Psoas muscle (tissue), 8 donors: ENCODE data around the gene ALDH7A1. TPM values are rescaled to one million over a fixed set of nuclear protein-coding genes. Genes with fewer than 3 reads are reported as not detected.
"Not testable (repeated sequence)": the region's sequence is repeated elsewhere in the genome, so short reads cannot be mapped to it uniquely, and the experiment has no call there.

Experiments
- ATAC-seq, 4 donors: fragments of 200-7000 bp; cut with Tn5 transposase; one replicate each; pipeline ENCODE4 v1.9.1; 2020; ENCODE audit warnings: moderate library complexity in 3 of 4, mild to moderate bottlenecking in 2 of 4
- DNase-seq, 2 donors: peaks; one replicate each; pipeline ENCODE4 v3.0.0-alpha.2; 2020
- H3K27ac ChIP-seq: fragments of 200-600 bp; one replicate; pipeline ENCODE4 v1.8.0; 2022
- H3K27me3 ChIP-seq, 3 donors: fragments of 200-600 bp in 1 of 3; one replicate each; pipeline versions ENCODE4 v1.6.1 to v1.8.0; 2013 to 2022; ENCODE audit warnings: low read length in 2 of 3, mild to moderate bottlenecking in 2 of 3, moderate library complexity in 1 of 3; ENCODE audit not compliant: insufficient read depth in 3 of 3
- H3K36me3 ChIP-seq, 2 donors: fragments of 200-600 bp in 1 of 2; one replicate each; pipeline versions ENCODE4 v1.6.1 to v1.8.0; 2013 to 2022; ENCODE audit warnings: low read depth in 1 of 2, mild to moderate bottlenecking in 1 of 2, moderate library complexity in 1 of 2; ENCODE audit not compliant: insufficient read depth in 1 of 2
- H3K4me1 ChIP-seq: fragments of 200-600 bp; one replicate; pipeline ENCODE4 v1.8.0; 2022
- H3K4me3 ChIP-seq: fragments of 200-600 bp; one replicate; pipeline ENCODE4 v1.8.0; 2022; ENCODE audit warnings: mild to moderate bottlenecking
- H3K9me3 ChIP-seq: fragments of 200-600 bp; one replicate; pipeline ENCODE4 v1.8.0; 2022
- CTCF ChIP-seq: fragments of 200-600 bp; IDR thresholded peaks from one replicate; pipeline ENCODE4 v1.8.0; 2022; ENCODE audit warnings: antibody characterized with exemption
- WGBS, 3 donors: extraction: QIAGEN DNeasy Blood & Tissue Kit; methylation state at CpG; one replicate each; pipeline versions ENCODE4 v1.1.6 to v1.1.7; 2013; 5-methylcytosine and 5-hydroxymethylcytosine counted together
- intact Hi-C, 2 donors: fragments of 100-400 bp; cut with DNase I; formaldehyde crosslinking; loops; one replicate each; pipeline versions ENCODE4 v1.11.0 to v1.14.2; 2022
- polyA plus RNA-seq, 3 donors: library from polyadenylated mRNA; stranded (reverse); fragments of 200-250 nt; gene quantifications; one replicate each; pipeline ENCODE4 v1.2.3, GENCODE V29; 2013
- total RNA-seq, 4 donors: library from RNA; stranded (reverse); fragmentation: NEBNext Ultra II Directional in 2 of 4; extraction: Animal tissue kit (Norgen Biotek cat#: 25700) in 2 of 4; gene quantifications; one replicate each; pipeline versions ENCODE4 v1.2.1 to v1.2.4, GENCODE V29; 2021 to 2023
- donor health status: healthy with polysubstance abuse.
- donor health status: DM: no; HTN: no; CAD: no; lungs with moderate emphysema.
- donor health status: Bipolar disorder and iron deficiency.
- donor health status: healthy.
- donor health status: DM: yes; HTN: yes; CAD: no.
- donor health status: DM: no; HTN: no; CAD: no.
- donor health status: DM: no; HTN: no; CAD: no.
- donor health status: DM: yes; HTN: yes; CAD: no.

ALDH7A1 gene
- total and polyA plus RNA-seq, 7 donors, result 7.4 to 26.7 (median 8.8) TPM

DNA sequence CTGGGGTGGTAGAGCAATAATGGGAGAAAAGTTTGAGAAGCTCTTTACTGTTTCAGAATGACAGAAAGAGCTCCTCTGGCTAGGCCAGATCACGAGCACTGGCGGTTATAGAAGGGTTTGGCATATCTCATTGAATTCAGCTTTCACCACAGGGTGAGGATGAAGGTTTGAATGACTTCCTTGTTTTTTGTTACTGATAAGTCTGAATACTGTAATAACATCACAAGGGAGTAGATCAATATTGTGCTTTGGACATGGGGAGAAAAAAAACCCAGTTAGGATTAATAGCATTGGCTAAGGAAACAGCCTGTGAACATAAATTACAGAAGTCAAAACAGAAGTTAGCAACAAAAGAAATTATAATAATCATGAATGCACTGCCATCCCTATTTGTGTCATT, 15.1 kb upstream of the ALDH7A1 start:
- DNase-seq (no peak), ATAC-seq (no peak)
- no peak for TF ChIP-seq CTCF
- no peak overlapping the region for H3K4me3 ChIP-seq
- intact Hi-C loops, result no loop called here
- no peaks in the 10 kb centered on the region for H3K27me3 ChIP-seq
- H3K27ac ChIP-seq, result no peak overlapping the region
- peaks cover 23% of the 10 kb centered on the region for H3K4me1 ChIP-seq
- 87 to 95% (median 92%) methylated on average over 2 of the region's 2 CpGs for whole genome bisulfite sequencing, 3 donors
- no peaks in the 10 kb centered on the region for H3K9me3 ChIP-seq
- peaks cover 0 to 83% of the 10 kb centered on the region in 2 donors for H3K36me3 ChIP-seq

DNA sequence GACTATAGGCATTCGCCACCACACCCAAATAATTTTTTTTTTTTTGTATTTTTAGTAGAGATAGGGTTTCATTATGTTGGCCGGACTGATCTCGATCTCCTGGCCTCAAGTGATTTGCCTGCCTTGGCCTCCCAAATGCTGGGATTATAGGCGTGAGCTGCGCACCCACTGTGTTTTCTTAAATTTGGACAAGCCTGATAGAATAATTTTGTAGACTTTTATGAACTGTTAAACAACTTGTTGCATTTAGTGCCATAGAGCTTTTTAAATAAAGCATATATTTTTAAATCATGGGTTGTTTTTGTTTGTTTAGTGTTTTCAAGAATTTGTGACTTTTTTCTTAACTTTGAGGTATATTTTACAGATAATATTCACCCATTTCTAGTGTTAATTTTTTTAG, 10.5 kb upstream of the ALDH7A1 start:
- Histone ChIP-seq H3K9me3 (no peaks in the 10 kb centered on the region), H3K4me3 (peak overlapping the region; percentile 41), H3K27ac (no peak overlapping the region), H3K27me3 (no peaks in the 10 kb centered on the region), H3K4me1 (peaks cover 42% of the 10 kb centered on the region), H3K36me3 (peaks cover 0 to 72% of the 10 kb centered on the region in 2 donors)
- ATAC-seq (no peak), DNase-seq (no peak)
- TF ChIP-seq CTCF, result no peak
- 45 to 64% (median 51%) methylated on average over 5 of the region's 5 CpGs for WGBS, 3 donors
- intact Hi-C loops, result no loop called here

DNA sequence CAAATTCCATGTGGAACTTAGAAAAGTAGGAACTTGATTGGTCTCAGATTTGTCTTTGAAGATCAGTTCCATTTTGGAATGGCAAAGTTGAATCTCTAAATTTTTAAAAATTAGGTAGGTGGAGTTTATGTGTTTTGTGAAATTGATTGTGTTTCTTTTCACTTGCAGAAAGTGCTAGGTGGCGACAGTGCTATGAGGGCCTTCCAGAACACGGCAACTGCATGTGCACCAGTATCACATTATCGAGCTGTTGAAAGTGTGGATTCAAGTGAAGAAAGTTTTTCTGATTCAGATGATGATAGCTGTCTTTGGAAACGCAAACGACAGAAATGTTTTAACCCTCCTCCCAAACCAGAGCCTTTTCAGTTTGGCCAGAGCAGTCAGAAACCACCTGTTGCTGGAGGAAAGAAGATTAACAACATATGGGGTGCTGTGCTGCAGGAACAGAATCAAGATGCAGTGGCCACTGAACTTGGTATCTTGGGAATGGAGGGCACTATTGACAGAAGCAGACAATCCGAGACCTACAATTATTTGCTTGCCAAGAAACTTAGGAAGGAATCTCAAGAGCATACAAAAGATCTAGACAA, 8.5 kb upstream of the ALDH7A1 start:
- no peaks in the 10 kb centered on the region for H3K9me3 ChIP-seq
- no peaks in the 10 kb centered on the region for H3K27me3 ChIP-seq
- intact Hi-C loops, result no loop called here
- no peak overlapping the region for H3K27ac ChIP-seq
- peaks cover 42% of the 10 kb centered on the region for H3K4me1 ChIP-seq
- 56 to 61% (median 60%) methylated on average over 6 of the region's 6 CpGs for WGBS, 3 donors
- DNase-seq (no peak), ATAC-seq (no peak)
- TF ChIP-seq CTCF, result no peak
- no peak overlapping the region for H3K4me3 ChIP-seq
- peaks cover 0 to 52% of the 10 kb centered on the region in 2 donors for H3K36me3 ChIP-seq

DNA sequence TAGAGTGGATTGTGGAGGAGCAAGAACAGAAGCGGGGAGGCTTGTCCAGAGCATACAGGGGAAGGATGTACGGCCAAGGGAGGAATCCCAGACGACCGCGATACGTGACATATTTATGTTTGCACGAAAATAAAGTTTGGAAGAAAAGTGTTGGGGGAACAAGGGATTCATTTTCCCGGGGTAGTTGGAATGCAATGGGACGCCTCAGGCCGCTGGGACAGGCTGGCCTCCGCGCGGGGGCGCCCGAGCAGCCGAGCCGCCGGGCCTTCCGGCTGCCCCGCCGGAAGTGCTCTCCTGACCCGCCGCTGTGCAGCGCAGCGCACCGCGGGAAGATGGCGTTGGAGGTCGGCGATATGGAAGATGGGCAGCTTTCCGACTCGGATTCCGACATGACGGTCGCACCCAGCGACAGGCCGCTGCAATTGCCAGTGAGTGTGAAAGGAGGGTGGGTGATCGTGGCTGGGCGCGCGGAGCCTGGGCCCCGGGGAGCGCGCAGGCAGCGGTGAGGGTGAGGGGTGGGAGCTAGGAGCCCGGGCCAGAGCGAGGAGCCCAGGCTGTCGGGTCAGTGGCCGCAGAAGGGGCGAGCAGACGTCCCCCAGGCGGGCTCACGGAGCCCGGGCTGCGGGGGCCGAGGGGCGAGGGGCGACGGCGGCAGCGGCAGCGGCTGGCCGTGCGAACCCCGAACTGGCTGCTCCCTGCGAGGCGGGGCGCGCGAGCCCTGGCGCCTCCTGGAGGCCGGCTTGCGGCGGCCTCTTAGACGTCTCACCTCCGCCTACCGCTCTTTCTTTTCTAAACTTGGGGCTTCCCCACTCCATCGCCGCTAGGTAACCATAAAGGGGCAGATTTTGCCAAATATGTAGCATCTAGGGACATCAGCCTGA, 5.9 kb upstream of the ALDH7A1 start, which contains the start of gene PHAX:
Gene PHAX, plus strand, starts transcription at position 317 of the 881 bp plus-strand sequence. Its CDS starts 16 bp downstream, at position 333.
- intact Hi-C loops, result loop anchor here in 1 of 2 donors (1.0 kb wide), 1 partner anchor 262 kb away; no protein-coding TSS in a partner anchor
- peak within 1 kb of the TSS; percentile 98 for H3K4me3 ChIP-seq
- H3K4me1 ChIP-seq, result peaks cover 27% of the 10 kb centered on the region
- peaks cover 0 to 28% of the 10 kb centered on the region in 2 donors for H3K36me3 ChIP-seq
- H3K27me3 ChIP-seq, result no peaks in the 10 kb centered on the region
- peak within 1 kb of the TSS; percentile 87 for H3K27ac ChIP-seq
- peak; percentile 64 for TF ChIP-seq CTCF
- ATAC-seq (peak; percentile 97 to 100 (median 100)), DNase-seq (peak; percentile 81 to 87)
- H3K9me3 ChIP-seq, result no peaks in the 10 kb centered on the region
- WGBS, 3 donors, result 2 to 3% (median 2%) methylated on average over 59 to 79 of the region's 79 CpGs

DNA sequence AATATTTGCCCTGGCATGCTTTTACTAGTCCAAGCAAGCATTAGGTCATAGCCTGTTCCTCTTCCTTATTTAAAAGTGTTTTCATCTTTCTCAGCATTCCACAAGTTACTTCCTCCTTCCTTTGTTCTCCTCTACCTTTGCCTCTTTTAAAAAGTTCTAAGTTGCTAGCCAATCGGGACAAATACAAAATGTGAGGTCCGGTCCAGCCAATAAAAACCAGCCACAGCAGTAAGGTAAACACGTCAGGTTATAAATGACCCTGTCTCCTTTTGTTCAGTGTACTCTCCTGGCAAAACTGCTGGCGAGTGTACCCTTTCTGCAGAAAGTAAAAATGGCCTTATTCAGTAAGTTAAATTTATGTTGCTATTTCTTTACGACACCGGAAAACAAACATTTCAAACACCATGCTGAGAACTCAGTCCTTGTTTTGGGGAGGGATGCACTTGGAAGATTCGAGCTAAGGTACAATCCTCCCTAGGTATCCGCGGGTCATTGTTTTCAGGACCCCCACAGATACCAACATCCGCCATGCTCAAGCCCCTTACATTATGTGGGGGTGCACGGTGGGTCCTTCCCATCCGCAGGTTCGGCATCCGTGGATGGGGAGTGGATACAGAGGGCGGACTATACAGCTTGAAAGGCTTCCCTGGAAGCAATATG, 5.1 kb upstream of the ALDH7A1 start:
- not testable (repeated sequence) for H3K27me3 ChIP-seq, ATAC-seq, H3K9me3 ChIP-seq, DNase-seq
- Histone ChIP-seq H3K4me1 (peaks cover 19% of the 10 kb centered on the region), H3K4me3 (peak overlapping the region; percentile 98), H3K27ac (peak overlapping the region; percentile 87), H3K36me3 (peaks cover 0 to 21% of the 10 kb centered on the region in 2 donors)
- 62 to 63% (median 62%) methylated on average over 15 of the region's 15 CpGs for WGBS, 3 donors
- intact Hi-C loops, result loop anchor here in 1 of 2 donors (1.0 kb wide), 1 partner anchor 261 kb away; no protein-coding TSS in a partner anchor
